Stimulated activated CD4-positive, alpha-beta T cell treated with anti-CD3 and anti-CD28 coated beads, TNF-alpha, amount 100 ng/mL, for 48 hours (primary cell): Measurements from ENCODE around the gene GNB1L.

ENCODE experiments used
- DNase-seq, 3 donors: peaks; one replicate each; pipeline ENCODE4 v3.0.0-alpha.2; 2020; ENCODE audit warnings: low read depth in 3 of 3

Gene GNB1L

GRCh38 chr22:19823191-19823901, 31.3 kb downstream of the GNB1L start:
- DNase-seq = no peak

GRCh38 chr22:19822301-19823117, 32.2 kb downstream of the GNB1L start:
- DNase-seq = no peak

- no peak for DNase-seq
Observed at GRCh38 chr22:19821523-19822300, 33.0 kb downstream of the GNB1L start.

GRCh38 chr22:19820880-19821522, 33.7 kb downstream of the GNB1L start:
- DNase-seq = no peak

DNA sequence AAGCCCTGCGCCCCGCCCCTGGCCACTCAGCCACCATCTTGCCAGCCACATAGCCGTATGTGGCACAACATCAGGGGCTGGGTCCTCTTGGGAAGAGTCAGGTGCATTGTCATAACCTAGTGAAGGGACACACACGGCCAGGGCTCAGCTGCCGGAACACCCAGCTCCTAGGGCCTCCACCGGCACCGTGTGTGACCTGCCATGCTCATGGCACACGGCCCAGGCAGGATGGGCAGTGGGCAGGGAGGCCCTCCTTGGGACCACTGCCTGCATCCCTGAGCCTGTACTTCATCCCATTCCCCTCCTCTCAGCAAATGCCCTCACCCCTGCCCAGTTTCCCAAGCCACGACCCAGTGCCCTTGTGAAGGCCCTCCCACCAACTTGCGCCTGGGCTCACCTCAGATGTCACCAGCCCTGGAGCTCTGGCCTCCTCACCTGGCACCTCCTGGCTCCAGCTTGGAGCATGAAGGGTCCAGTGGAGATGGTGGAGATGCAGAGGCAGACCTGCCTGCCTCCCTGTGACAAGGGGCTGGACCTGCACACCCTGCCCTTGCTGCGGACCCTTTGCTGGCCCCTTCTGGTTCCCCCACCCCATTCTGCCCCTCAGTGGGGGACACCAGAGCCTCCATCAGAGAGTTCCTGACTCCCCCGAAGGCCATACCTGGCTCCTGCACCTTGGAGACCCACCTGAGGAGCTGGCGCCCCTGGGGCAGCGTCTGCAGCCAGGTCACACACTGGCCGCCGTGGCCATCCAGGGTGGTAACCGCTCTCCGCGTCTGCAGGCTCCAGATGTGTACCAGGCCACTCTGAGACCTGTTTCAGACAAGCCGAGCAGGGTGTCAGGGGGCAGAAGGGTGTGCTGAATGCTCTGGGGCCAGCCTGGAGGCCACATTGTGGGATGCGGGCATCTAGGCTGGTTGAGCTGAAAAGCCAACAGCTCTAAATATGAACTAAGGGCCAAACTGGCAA, 34.5 kb downstream of the GNB1L start:
- no peak for DNase-seq

- DNase-seq = no peak
Observed at GRCh38 chr22:19819208-19819910, 35.3 kb downstream of the GNB1L start.

- DNase-seq = no peak
Observed at GRCh38 chr22:19818324-19819207, 36.1 kb downstream of the GNB1L start.

GRCh38 chr22:19816372-19817119, 38.1 kb downstream of the GNB1L start:
- no peak for DNase-seq

- DNase-seq = no peak
Observed at GRCh38 chr22:19815823-19816290, 38.8 kb downstream of the GNB1L start.

DNA sequence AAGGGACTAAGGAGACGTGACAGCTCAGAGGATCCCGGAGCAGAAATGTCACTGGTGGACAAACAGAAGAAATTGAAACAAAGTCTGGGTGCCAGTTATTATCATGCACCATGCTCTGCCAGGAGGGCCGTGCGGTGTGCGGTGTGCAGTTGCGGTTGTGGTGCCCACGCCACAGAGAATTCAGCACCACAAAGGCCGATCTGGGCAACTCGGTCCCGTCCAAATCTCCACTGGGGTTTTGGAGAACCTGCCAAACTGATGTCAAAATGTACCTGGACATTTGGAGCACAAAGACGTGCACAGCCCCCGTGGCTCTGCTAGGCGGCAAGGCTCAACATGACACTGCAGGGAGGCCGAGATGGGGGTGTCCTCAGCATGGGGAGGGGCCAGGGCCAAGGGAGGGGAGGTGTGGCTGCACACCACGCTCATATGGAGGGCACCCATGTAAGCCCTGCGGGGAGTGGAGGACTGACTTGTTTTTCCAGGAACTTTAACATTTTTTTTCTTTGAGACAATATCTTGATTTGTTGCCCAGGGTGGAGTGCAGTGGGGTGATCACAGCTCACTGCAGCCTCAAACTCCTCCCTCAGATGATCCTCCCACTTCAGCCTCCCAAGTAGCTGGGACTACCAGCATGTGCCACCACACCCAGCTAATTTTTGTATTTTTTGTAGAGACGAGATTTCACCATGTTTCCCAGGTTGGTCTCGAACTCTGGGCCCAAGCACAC, 39.4 kb downstream of the GNB1L start:
- no peak for DNase-seq

- no peak for DNase-seq
Observed at GRCh38 chr22:19814428-19814827, 40.2 kb downstream of the GNB1L start.

- no peak for DNase-seq
Observed at GRCh38 chr22:19812910-19813309, 41.8 kb downstream of the GNB1L start.

DNA sequence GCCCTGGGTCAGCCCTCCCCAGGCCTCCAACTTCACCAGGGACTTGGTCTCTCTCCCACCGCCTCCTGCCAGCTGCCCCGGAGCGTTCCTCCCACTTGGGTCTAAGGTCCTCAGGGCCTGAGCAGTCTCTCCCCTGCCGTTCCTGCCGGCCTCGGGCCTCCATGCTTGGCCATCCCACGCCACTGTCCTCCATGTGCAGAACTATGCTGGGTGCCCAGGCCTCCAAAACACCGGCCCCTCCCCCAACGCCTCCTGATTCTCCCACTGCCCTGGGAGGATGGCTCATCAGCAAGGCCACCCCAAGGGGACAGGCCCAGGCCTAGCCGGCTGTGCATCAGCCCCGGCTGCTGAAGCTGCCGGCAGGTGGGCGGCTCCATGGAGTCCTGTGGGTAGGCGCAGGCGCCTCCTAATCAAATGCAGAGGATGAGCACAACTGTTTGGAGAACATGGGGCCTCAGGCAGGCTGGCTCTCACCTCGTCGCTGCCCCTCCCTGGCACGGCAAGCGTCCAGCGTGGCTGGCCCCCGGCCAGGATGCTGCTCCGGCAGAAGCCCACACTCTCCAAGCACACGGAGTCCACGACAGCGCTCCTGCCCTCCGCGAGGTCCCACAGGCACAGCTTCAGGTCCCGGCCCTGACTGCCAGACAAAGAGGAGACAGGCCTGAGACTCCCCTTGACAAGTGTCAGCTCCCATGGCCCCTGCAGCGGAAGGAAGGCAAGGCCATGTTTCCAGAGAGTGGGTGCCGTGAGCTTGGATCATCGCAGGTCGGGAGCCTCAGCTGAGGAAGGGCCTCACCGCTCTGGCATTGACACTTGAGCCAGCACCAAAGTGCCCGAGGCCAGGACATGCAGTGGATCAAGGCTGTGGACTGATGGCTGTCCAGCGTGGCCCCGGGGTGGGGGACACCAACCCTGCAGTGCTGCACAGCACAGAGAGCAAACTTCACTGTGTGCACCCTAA, 42.6 kb downstream of the GNB1L start:
- no peak for DNase-seq

DNA sequence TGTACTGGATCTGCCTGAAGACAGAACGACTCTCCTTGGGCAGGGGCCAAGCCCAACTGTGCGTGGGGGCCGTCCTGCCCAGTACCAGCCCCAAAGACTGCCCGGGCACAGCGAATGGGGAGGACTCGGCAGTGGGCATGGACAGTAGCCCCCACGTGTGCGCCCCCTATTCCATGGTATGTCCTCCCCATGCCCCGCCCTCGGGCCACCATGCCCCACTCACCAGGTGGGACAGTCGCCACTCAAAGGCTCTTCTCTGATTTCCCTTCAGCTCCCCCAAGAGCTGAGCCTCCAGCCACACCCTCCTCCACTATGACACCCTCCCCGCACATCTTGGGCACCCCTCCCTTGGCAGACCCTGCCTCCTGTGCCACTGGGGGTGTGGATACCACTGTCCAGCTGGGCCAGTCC, 43.5 kb downstream of the GNB1L start:
- DNase-seq = no peak

- no peak for DNase-seq
Observed at GRCh38 chr22:19810381-19811201, 44.1 kb downstream of the GNB1L start.
